ENCODE data around the gene TTI1.

TTI1 gene

GRCh38 chr20:38063911-38064530 is 30.8 kb upstream of the TTI1 start:
- Histone ChIP-seq H3K4me3 (ENCODE audit: low read depth, low read length, poor library complexity, severe bottlenecking) (no peak overlapping the region), H2AFZ (ENCODE audit: low read length) (no peak overlapping the region), H3K9ac (ENCODE audit: low read length) (no peak overlapping the region), H3K27ac (ENCODE audit: low read depth, low read length, poor library complexity, severe bottlenecking) (no peak overlapping the region), H3F3A (ENCODE audit: insufficient read depth, low read length) (no peaks in the 10 kb centered on the region), H3K36me3 (ENCODE audit: insufficient read depth, low read length) (peaks cover 100% of the 10 kb centered on the region), H3K9me2 (ENCODE audit: low read depth, low read length) (no peaks in the 10 kb centered on the region), H3K4me1 (ENCODE audit: insufficient read depth, low read length, severe bottlenecking) (peaks cover 12% of the 10 kb centered on the region), H4K20me1 (ENCODE audit: insufficient read depth, low read length) (no peaks in the 10 kb centered on the region), H3K79me2 (ENCODE audit: insufficient read depth, low read length) (no peaks in the 10 kb centered on the region), H3K9me3 (ENCODE audit: low read length) (0 out of 2 replicates have a peak, but pooled peaks cover 2% of the 10 kb centered on the region), H3K4me2 (ENCODE audit: low read length) (no peak overlapping the region), H3K27me3 (ENCODE audit: insufficient read depth, low read length) (no peaks in the 10 kb centered on the region)
- TF ChIP-seq EZH2 (IDR thresholded peaks at IDR 0.05; ENCODE audit: borderline replicate concordance, low read length) (no peak), CTCF (IDR thresholded peaks at IDR 0.05; ENCODE audit: low read length) (no peak)

- Histone ChIP-seq H3K79me2 (ENCODE audit: insufficient read depth, low read length) (no peaks in the 10 kb centered on the region), H3K9ac (ENCODE audit: low read length) (no peak overlapping the region), H3K4me2 (ENCODE audit: low read length) (no peak overlapping the region), H3K27ac (ENCODE audit: low read depth, low read length, poor library complexity, severe bottlenecking) (no peak overlapping the region), H3F3A (ENCODE audit: insufficient read depth, low read length) (no peaks in the 10 kb centered on the region), H3K27me3 (ENCODE audit: insufficient read depth, low read length) (no peaks in the 10 kb centered on the region), H3K9me3 (ENCODE audit: low read length) (no peaks in the 10 kb centered on the region), H3K36me3 (ENCODE audit: insufficient read depth, low read length) (peaks cover 100% of the 10 kb centered on the region), H3K9me2 (ENCODE audit: low read depth, low read length) (no peaks in the 10 kb centered on the region), H4K20me1 (ENCODE audit: insufficient read depth, low read length) (no peaks in the 10 kb centered on the region), H2AFZ (ENCODE audit: low read length) (no peak overlapping the region), H3K4me3 (ENCODE audit: low read depth, low read length, poor library complexity, severe bottlenecking) (no peak overlapping the region), H3K4me1 (ENCODE audit: insufficient read depth, low read length, severe bottlenecking) (peaks cover 12% of the 10 kb centered on the region)
- TF ChIP-seq EZH2 (IDR thresholded peaks at IDR 0.05; ENCODE audit: borderline replicate concordance, low read length): no peak
- TF ChIP-seq CTCF (IDR thresholded peaks at IDR 0.05; ENCODE audit: low read length): no peak
Observed at GRCh38 chr20:38062890-38063289, 29.6 kb upstream of the TTI1 start.

GRCh38 chr20:38061109-38061508 is 27.9 kb upstream of the TTI1 start:
- H2AFZ ChIP-seq (ENCODE audit: low read length): no peak overlapping the region
- H3K4me2 ChIP-seq (ENCODE audit: low read length): no peak overlapping the region
- H3K9me3 ChIP-seq (ENCODE audit: low read length): no peaks in the 10 kb centered on the region
- H3K27ac ChIP-seq (ENCODE audit: low read depth, low read length, poor library complexity, severe bottlenecking): no peak overlapping the region
- no peak overlapping the region for H3K9ac ChIP-seq (ENCODE audit: low read length)
- H3F3A ChIP-seq (ENCODE audit: insufficient read depth, low read length): no peaks in the 10 kb centered on the region
- peaks cover 11% of the 10 kb centered on the region for H3K4me1 ChIP-seq (ENCODE audit: insufficient read depth, low read length, severe bottlenecking)
- TF ChIP-seq EZH2 (IDR thresholded peaks at IDR 0.05; ENCODE audit: borderline replicate concordance, low read length) (no peak), CTCF (IDR thresholded peaks at IDR 0.05; ENCODE audit: low read length) (no peak)
- H3K9me2 ChIP-seq (ENCODE audit: low read depth, low read length): no peaks in the 10 kb centered on the region
- no peaks in the 10 kb centered on the region for H4K20me1 ChIP-seq (ENCODE audit: insufficient read depth, low read length)
- H3K79me2 ChIP-seq (ENCODE audit: insufficient read depth, low read length): no peaks in the 10 kb centered on the region
- no peak overlapping the region for H3K4me3 ChIP-seq (ENCODE audit: low read depth, low read length, poor library complexity, severe bottlenecking)
- no peaks in the 10 kb centered on the region for H3K27me3 ChIP-seq (ENCODE audit: insufficient read depth, low read length)
- peaks cover 90% of the 10 kb centered on the region for H3K36me3 ChIP-seq (ENCODE audit: insufficient read depth, low read length)
